Central memory CD4-positive, alpha-beta T cell (primary cell): ENCODE results near the gene SRMS.

Experiments
- DNase-seq: peaks from one replicate; pipeline ENCODE4 v3.0.0; 2022

The SRMS gene

GRCh38 chr20:63552481-63553249, 5.1 kb upstream of the SRMS start:
- DNase-seq, result peak; percentile 81

- DNase-seq, result no peak
Observed at GRCh38 chr20:63551068-63551467, 3.5 kb upstream of the SRMS start.

GRCh38 chr20:63549679-63550282, 2.2 kb upstream of the SRMS start:
- DNase-seq, result no peak

- DNase-seq, result no peak
Observed at GRCh38 chr20:63549019-63549418, 1.5 kb upstream of the SRMS start.

GRCh38 chr20:63548542-63548941, 993 bp upstream of the SRMS start:
- no peak for DNase-seq

- DNase-seq, result no peak
Observed at GRCh38 chr20:63546956-63547724, 409 bp downstream of the SRMS start.

GRCh38 chr20:63546256-63546955, 1.1 kb downstream of the SRMS start:
- no peak for DNase-seq

GRCh38 chr20:63545814-63546213, 1.7 kb downstream of the SRMS start:
- DNase-seq, result no peak

GRCh38 chr20:63544958-63545516, 2.5 kb downstream of the SRMS start:
- no peak for DNase-seq

- no peak for DNase-seq
Observed at GRCh38 chr20:63544241-63544957, 3.1 kb downstream of the SRMS start.

- DNase-seq, result no peak
Observed at GRCh38 chr20:63543733-63544132, 3.8 kb downstream of the SRMS start.

GRCh38 chr20:63543131-63543530, 4.4 kb downstream of the SRMS start:
- no peak for DNase-seq

GRCh38 chr20:63542696-63543095, 4.9 kb downstream of the SRMS start:
- no peak for DNase-seq

- DNase-seq, result no peak
Observed at GRCh38 chr20:63542031-63542559, 5.5 kb downstream of the SRMS start.

GRCh38 chr20:63541371-63541770, 6.2 kb downstream of the SRMS start:
- DNase-seq, result no peak

- DNase-seq, result no peak
Observed at GRCh38 chr20:63540417-63541186, 6.9 kb downstream of the SRMS start.

- DNase-seq, result no peak
Observed at GRCh38 chr20:63539441-63540370, 7.8 kb downstream of the SRMS start.

GRCh38 chr20:63539092-63539430, 8.5 kb downstream of the SRMS start:
- no peak for DNase-seq

- DNase-seq, result peak; percentile 39
Observed at GRCh38 chr20:63538204-63539091, 9.1 kb downstream of the SRMS start.
